HL-60 (cell line): ENCODE data around the gene PTTG1IP.

Source experiments
- CTCF ChIP-seq: IDR thresholded peaks from one replicate; pipeline ENCODE4 v1.5.1; 2011; ENCODE audit warnings: low read length, control low read depth, inconsistent platforms; ENCODE audit not compliant: insufficient read depth
- GABPA ChIP-seq: IDR thresholded peaks from 2 replicates; pipeline ENCODE4 v1.6.1; 2012; ENCODE audit warnings: low read depth
- POLR2AphosphoS5 ChIP-seq: IDR thresholded peaks from 2 replicates; pipeline ENCODE4 v1.6.1; 2012; ENCODE audit warnings: low read depth
- SPI1 ChIP-seq: IDR thresholded peaks from 2 replicates; pipeline ENCODE4 v1.6.1; 2012; ENCODE audit warnings: low read depth, mild to moderate bottlenecking, borderline replicate concordance

DNA sequence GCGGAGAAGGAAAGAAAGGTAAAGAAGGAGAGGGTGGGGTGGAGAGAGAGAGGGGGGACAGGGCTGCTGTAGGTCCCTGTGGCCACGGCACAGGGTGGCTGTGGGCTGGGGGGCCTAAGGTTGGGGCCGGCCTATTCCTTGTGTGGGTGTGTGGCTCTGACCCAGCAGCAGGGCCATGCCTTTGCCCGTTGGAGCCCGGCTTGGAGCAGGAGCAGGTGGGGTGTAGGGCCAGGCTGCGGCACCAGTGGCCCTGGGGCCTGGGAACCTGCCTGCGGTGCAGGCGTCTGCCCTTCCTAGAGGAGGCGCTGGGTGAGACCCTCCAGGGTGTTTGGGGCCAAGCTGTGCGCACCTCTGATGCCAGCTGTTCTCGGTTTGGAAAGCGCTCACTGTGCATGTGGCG is 36.0 kb downstream of the PTTG1IP start:
- TF ChIP-seq GABPA (no peak), CTCF (no peak), POLR2AphosphoS5 (no peak), SPI1 (no peak)
